Ovary (tissue), 9 donors: ENCODE results near the gene UGDH. TPM values are rescaled to one million over a fixed set of nuclear protein-coding genes. Genes with fewer than 3 reads are reported as not detected.
A peak's percentile ranks its signal among the peaks of the same experiment; 100 is the strongest.
"Not testable (repeated sequence)": the region's sequence is repeated elsewhere in the genome, so short reads cannot be mapped to it uniquely, and the experiment has no call there.

Experiments
- DNase-seq, 5 donors: peaks; one replicate each; pipeline ENCODE4 v3.0.0-alpha.2; 2019 to 2020
- H3K27ac ChIP-seq, 2 donors: fragments of 200-600 bp; one replicate each; pipeline versions ENCODE4 v1.5.1 to v1.8.0; 2019 to 2022
- H3K27me3 ChIP-seq: fragments of 200-600 bp; one replicate; pipeline ENCODE4 v1.8.0; 2022
- H3K36me3 ChIP-seq: fragments of 200-600 bp; sonication (generic); one replicate; pipeline ENCODE4 v1.5.1; 2019
- H3K4me1 ChIP-seq: one replicate; pipeline ENCODE4 v1.8.1; 2013; ENCODE audit warnings: mild to moderate bottlenecking, moderate library complexity; ENCODE audit not compliant: insufficient read depth
- H3K4me3 ChIP-seq: fragments of 200-600 bp; sonication (generic); one replicate; pipeline ENCODE4 v1.5.1; 2017
- H3K9me3 ChIP-seq, 2 donors: fragments of 200-600 bp in 1 of 2; sonication (generic) in 1 of 2; one replicate each; pipeline versions ENCODE4 v1.5.1 to v1.8.1; 2013 to 2019; ENCODE audit warnings: mild to moderate bottlenecking in 1 of 2, moderate library complexity in 1 of 2
- EP300 ChIP-seq: sonication (generic); formaldehyde crosslinking; IDR thresholded peaks from one replicate; pipeline ENCODE4 v1.6.1; 2017; ENCODE audit warnings: antibody characterized with exemption
- POLR2A ChIP-seq: fragments of 450-650 bp; IDR thresholded peaks from one replicate; pipeline ENCODE4 v1.6.1; 2017; ENCODE audit warnings: antibody characterized with exemption, mild to moderate bottlenecking, moderate library complexity
- WGBS, 3 donors: extraction: QIAGEN DNeasy Blood & Tissue Kit in 1 of 3; methylation state at CpG; one replicate each; pipeline versions ENCODE4 v1.1.5 to v1.1.7; 2013 to 2017; 5-methylcytosine and 5-hydroxymethylcytosine counted together
- intact Hi-C, 4 donors: fragments of 100-400 bp; cut with DNase I; formaldehyde crosslinking; loops; one replicate each; pipeline versions ENCODE4 v1.11.0 to v1.15.1; 2022 to 2023
- polyA plus RNA-seq, 2 donors: library from polyadenylated mRNA; stranded (reverse); fragments of 200-250 nt in 1 of 2; fragments of 350-450 nt in 1 of 2; fragmentation: Illumina TruSeq in 1 of 2; extraction: RNeasy Lipid Tissue Mini Kit (QIAGEN cat#74804) in 1 of 2; gene quantifications; one replicate each; pipeline ENCODE4 v1.2.3, GENCODE V29; 2013 to 2014
- total RNA-seq, 7 donors: library from RNA; depleted of rRNA in 2 of 7; stranded (reverse); fragments of >200 nt in 2 of 7; fragmentation: NEBNext Ultra II Directional in 3 of 7; extraction: Animal tissue kit (Norgen Biotek cat#: 25700) in 3 of 7; gene quantifications; one replicate each; pipeline versions ENCODE4 v1.1.0 to v1.2.4, GENCODE V29; 2016 to 2023
- TF ChIP-seq, protein P1 (sequence below), 3 donors: fragments of 450-650 bp in 2 of 3; fragments of 200-600 bp in 1 of 3; IDR thresholded peaks; one replicate each; pipeline versions ENCODE4 v1.5.1 to v1.8.0; 2016 to 2022; ENCODE audit warnings: antibody characterized with exemption in 3 of 3, mild to moderate bottlenecking in 1 of 3
- donor health status: DM: no; HTN: no; CAD: no; lungs with moderate emphysema.
- donor health status: DM: no; HTN: no; CAD: no.
- donor health status: Bipolar disorder and iron deficiency.
- donor health status: DM: yes; HTN: yes; CAD: no.
- donor health status: DM: no; HTN: no; CAD: no.
- donor health status: DM: yes; HTN: yes; CAD: no.

The UGDH gene
- total and polyA plus RNA-seq, 9 donors = 18.3 to 106 (median 66.4) TPM

DNA sequence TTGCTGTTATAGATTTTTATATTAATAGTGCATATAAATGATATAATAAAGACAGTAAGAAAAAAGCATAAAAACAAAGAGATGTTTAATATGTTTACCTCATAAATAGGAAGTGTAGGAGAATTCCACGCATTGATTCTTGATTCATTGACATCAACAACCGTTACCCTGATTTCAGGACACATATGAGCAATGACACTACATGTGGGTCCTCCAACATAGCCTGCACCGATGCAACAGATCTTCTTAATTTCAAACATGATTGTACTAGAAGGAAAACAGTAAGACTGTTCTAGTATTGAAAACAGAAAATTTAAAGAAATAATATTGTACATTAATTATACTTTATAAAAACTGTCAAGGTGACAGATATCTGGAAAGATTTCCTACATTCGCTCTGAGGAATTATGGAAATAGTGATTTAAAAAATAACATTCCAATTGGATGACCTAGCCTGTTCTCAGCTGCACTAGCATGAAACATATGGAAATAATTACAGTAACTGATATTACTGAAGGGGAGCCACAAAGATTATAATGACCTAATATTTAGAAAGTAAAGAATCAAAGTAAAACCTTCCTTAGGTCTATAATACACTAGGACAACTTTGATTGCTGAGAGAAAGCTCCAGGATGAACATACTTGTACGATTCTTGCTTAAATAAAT is 5.9 kb downstream of the UGDH start:
- Histone ChIP-seq H3K36me3 (no peaks in the 10 kb centered on the region), H3K4me3 (no peak overlapping the region), H3K27me3 (no peaks in the 10 kb centered on the region), H3K4me1 (peaks cover 2% of the 10 kb centered on the region), H3K9me3 (no peaks in the 10 kb centered on the region), H3K27ac (no peak overlapping the region)
- intact Hi-C loops = loop anchor here in 2 of 4 donors (10.0 kb wide), 1 partner anchor 113 kb away; the partner anchor contains the start of gene SMIM14 (in 2 of the 2)
- TF ChIP-seq POLR2A = no peak
- WGBS, 3 donors = 51 to 61% (median 56%) methylated on average over 5 of the region's 5 CpGs
- no peak for DNase-seq

DNA sequence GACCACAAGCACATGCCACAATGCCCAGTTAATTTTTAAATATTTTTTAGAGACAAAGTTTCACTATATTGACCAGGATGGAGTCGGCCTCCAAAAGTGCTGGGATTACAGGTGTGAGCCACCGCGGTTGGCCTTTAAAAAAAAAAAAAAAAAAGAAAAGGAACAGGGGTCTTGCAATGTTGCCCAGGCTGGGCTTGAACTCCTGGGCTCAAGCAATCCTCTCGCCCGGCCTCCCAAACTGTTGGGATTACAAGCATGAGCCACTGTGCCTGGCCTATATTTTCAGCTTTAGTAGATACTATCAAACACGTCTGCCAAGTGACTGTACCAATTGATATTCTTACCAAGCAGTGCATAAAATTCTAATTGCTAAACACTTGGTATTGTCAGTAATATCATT is 8.8 kb downstream of the UGDH start:
- Histone ChIP-seq H3K4me3 (no peak overlapping the region), H3K36me3 (no peaks in the 10 kb centered on the region), H3K4me1 (peaks cover 4% of the 10 kb centered on the region), H3K9me3 (no peaks in the 10 kb centered on the region), H3K27me3 (no peaks in the 10 kb centered on the region), H3K27ac (no peak overlapping the region)
- no peak for DNase-seq
- intact Hi-C loops = no loop called here
- no peak for TF ChIP-seq EP300
- TF ChIP-seq POLR2A = no peak
- TF ChIP-seq, protein P1, sequence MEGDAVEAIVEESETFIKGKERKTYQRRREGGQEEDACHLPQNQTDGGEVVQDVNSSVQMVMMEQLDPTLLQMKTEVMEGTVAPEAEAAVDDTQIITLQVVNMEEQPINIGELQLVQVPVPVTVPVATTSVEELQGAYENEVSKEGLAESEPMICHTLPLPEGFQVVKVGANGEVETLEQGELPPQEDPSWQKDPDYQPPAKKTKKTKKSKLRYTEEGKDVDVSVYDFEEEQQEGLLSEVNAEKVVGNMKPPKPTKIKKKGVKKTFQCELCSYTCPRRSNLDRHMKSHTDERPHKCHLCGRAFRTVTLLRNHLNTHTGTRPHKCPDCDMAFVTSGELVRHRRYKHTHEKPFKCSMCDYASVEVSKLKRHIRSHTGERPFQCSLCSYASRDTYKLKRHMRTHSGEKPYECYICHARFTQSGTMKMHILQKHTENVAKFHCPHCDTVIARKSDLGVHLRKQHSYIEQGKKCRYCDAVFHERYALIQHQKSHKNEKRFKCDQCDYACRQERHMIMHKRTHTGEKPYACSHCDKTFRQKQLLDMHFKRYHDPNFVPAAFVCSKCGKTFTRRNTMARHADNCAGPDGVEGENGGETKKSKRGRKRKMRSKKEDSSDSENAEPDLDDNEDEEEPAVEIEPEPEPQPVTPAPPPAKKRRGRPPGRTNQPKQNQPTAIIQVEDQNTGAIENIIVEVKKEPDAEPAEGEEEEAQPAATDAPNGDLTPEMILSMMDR (IDR thresholded peaks at IDR 0.05) = no peak
- 94 to 96% (median 95%) methylated on average over 6 of the region's 6 CpGs for WGBS, 3 donors

DNA sequence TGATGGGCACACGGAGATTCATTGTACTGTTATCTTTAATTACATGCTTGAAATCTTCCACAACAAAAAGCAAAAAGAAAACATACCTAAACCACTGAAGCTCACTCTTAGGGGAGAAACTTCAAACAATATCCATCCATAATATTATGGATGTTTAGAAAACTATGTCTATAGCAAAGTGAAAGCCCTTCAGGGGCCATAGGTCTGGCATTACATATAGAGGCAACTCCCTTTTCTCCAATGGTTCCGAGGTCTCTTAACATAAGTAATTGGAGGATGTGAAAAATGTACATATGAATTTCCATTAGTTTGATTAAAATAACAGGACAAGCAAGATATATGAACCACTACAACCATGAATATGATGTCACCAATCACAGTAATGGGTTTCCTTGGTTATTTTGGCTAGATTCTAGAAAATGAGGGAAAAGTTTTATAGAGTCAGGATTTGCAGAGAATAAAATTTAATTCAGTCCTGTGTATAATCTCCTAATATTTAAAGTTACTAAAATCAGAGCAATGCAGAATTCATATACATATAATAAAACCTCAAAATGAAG is 10.8 kb downstream of the UGDH start:
- TF ChIP-seq POLR2A = no peak
- TF ChIP-seq, protein P1 (IDR thresholded peaks at IDR 0.05) = no peak
- TF ChIP-seq EP300 = no peak
- no peaks in the 10 kb centered on the region for H3K27me3 ChIP-seq
- H3K27ac ChIP-seq = no peak overlapping the region
- 72 to 90% (median 80%) methylated on average over 2 of the region's 2 CpGs for WGBS, 3 donors
- H3K36me3 ChIP-seq = no peaks in the 10 kb centered on the region
- intact Hi-C loops = no loop called here
- no peaks in the 10 kb centered on the region for H3K9me3 ChIP-seq
- no peak overlapping the region for H3K4me3 ChIP-seq
- H3K4me1 ChIP-seq = peaks cover 4% of the 10 kb centered on the region
- DNase-seq = no peak

DNA sequence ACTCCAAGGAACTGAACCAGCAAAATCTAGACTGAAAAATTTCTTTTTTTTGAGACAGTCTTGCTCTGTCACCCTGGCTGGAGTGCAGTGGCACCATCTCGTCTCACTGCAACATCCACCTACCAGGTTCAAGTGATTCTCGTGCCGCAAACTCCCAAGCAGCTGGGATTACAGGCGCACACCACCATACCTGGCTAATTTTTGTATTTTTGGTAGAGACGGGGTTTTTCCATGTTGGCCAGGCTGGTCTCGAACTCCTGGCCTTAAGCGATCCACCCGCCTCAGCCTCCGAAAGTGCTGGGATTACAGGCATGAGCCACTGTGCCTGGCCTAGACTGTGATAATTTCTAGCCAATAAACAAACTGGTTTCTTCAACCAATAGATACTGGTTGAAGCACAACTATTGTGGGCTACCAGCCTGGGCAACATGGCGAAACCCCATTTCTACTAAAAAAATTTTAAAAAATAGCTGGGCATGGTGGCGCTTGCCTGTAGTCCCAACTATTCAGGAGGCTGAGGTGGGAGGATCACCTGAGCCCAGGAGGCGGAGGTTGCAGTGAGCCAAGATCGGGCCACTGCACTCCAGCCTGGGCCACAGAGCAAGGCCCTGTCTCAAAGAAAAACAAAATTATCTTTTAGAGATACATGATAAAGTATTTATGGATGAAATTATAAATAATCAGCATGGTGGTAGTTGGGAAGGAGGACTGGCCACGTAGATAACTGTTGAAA is 11.4 kb downstream of the UGDH start:
- 95% methylated on average over 14 of the region's 14 CpGs for WGBS, 3 donors
- DNase-seq, H3K4me1 ChIP-seq, intact Hi-C loops, H3K36me3 ChIP-seq, H3K9me3 ChIP-seq, H3K27me3 ChIP-seq, H3K4me3 ChIP-seq: not testable (repeated sequence)
- peak overlapping the region in 1 of 2 donors; percentile 4 for H3K27ac ChIP-seq

DNA sequence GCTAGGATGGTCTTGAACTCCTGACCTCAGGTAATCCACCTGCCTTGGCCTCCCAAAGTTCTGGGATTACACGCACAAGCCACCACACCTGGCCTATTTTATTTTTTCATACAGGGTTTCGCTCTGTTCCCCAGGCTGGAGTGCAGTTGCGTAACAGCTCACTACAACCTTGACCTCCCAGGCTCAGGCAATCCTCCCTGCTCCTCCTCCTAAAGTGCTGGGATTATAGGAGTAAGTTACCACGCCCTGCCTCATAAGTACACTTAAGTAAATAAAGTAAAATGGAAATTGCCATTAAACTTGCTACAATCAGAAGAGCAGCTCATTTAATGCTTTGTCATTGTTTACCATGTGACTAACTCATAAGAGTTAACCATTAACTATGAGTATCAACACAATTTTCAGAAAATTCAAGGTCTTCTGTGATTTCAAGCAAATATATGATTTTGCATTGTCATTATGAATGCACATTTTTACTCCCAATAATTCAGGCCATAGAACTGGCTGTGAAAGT is 12.3 kb downstream of the UGDH start:
- WGBS, 3 donors = 39 to 59% (median 51%) methylated on average over 4 of the region's 4 CpGs
- Histone ChIP-seq H3K9me3 (no peaks in the 10 kb centered on the region), H3K36me3 (no peaks in the 10 kb centered on the region), H3K27me3 (no peaks in the 10 kb centered on the region), H3K27ac (peak overlapping the region in 1 of 2 donors; percentile 22), H3K4me3 (no peak overlapping the region), H3K4me1 (peaks cover 4% of the 10 kb centered on the region)
- TF ChIP-seq, protein P1 (IDR thresholded peaks at IDR 0.05) = no peak
- TF ChIP-seq POLR2A (no peak), EP300 (no peak)
- intact Hi-C loops = no loop called here
- DNase-seq = peak; percentile 35 to 81 (median 65)

DNA sequence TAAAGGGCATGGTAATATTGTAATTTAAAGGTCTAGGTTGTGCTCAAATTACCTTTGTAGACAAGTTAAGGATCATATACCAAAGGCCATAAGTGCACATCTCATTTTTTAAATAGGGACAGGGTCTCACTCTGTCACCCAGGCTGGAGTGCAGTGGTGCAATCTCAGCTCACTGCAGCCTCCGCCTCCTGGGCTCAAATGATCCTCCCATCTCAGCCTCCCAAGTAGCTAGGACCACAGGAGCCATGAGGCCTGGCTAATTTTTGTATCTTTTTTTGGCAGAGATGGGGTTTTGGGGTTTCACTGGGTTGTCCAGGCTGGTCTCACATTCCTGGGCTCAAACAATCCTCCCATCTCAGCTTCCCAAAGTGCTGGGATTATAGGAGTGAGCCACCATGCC is 13.0 kb downstream of the UGDH start:
- H3K4me3 ChIP-seq, DNase-seq, H3K36me3 ChIP-seq, H3K9me3 ChIP-seq, H3K4me1 ChIP-seq, intact Hi-C loops, H3K27me3 ChIP-seq: not testable (repeated sequence)
- H3K27ac ChIP-seq = peak overlapping the region in 1 of 2 donors; percentile 22
- 97 to 100% (median 98%) methylated on average over 1 of the region's 1 CpG for WGBS, 3 donors
